Upper lobe of left lung (tissue), 6 donors: ENCODE data around the gene SLC25A13. TPM values are rescaled to one million over a fixed set of nuclear protein-coding genes. Genes with fewer than 3 reads are reported as not detected.

ENCODE experiments used
- ATAC-seq, 2 donors: fragments of 200-7000 bp; cut with Tn5 transposase; one replicate each; pipeline ENCODE4 v1.9.1; 2022; ENCODE audit warnings: mild to moderate bottlenecking in 2 of 2, moderate library complexity in 2 of 2; ENCODE audit not compliant: low FRiP score in 2 of 2
- DNase-seq, 2 donors: peaks; one replicate each; pipeline ENCODE4 v3.0.0-alpha.2; 2019 to 2020
- H3K27ac ChIP-seq, 4 donors: fragments of 200-600 bp; sonication (generic); one replicate each; pipeline ENCODE4 v1.5.1; 2016 to 2019
- H3K27me3 ChIP-seq, 4 donors: fragments of 200-600 bp; sonication (generic); one replicate each; pipeline ENCODE4 v1.5.1; 2017 to 2019
- H3K36me3 ChIP-seq, 4 donors: fragments of 200-600 bp; sonication (generic); one replicate each; pipeline ENCODE4 v1.5.1; 2016 to 2019
- H3K4me1 ChIP-seq, 4 donors: fragments of 200-600 bp; sonication (generic); one replicate each; pipeline ENCODE4 v1.5.1; 2018 to 2019
- H3K4me3 ChIP-seq, 4 donors: fragments of 200-600 bp; sonication (generic); one replicate each; pipeline ENCODE4 v1.5.1; 2017 to 2019; ENCODE audit warnings: mild to moderate bottlenecking in 2 of 4, moderate library complexity in 1 of 4
- H3K9me3 ChIP-seq, 4 donors: fragments of 200-600 bp; sonication (generic); one replicate each; pipeline ENCODE4 v1.5.1; 2018 to 2019
- EP300 ChIP-seq, 4 donors: sonication (generic); formaldehyde crosslinking; IDR thresholded peaks; one replicate each; pipeline ENCODE4 v1.5.1; 2017; ENCODE audit warnings: antibody characterized with exemption in 4 of 4, control low read depth in 2 of 4
- POLR2A ChIP-seq, 4 donors: fragments of 450-650 bp; IDR thresholded peaks; one replicate each; pipeline ENCODE4 v1.5.1; 2016 to 2017; ENCODE audit warnings: antibody characterized with exemption in 4 of 4, mild to moderate bottlenecking in 2 of 4
- POLR2AphosphoS5 ChIP-seq, 2 donors: sonication (generic); formaldehyde crosslinking; IDR thresholded peaks; one replicate each; pipeline ENCODE4 v1.5.1; 2017; ENCODE audit warnings: antibody characterized with exemption in 2 of 2
- WGBS, 2 donors: methylation state at CpG; one replicate each; pipeline ENCODE4 v1.1.5; 2017 to 2018; 5-methylcytosine and 5-hydroxymethylcytosine counted together
- small RNA-seq, 4 donors: library from RNA; depleted of rRNA; stranded (forward); fragments of <200 nt; gene quantifications; one replicate each; pipeline ENCODE3, GENCODE V24; 2016
- total RNA-seq, 6 donors: library from RNA; depleted of rRNA in 4 of 6; stranded (reverse); fragments of >200 nt in 4 of 6; gene quantifications; one replicate each; pipeline versions ENCODE4 v1.1.0 to v1.2.1, GENCODE V29; 2016 to 2021
- TF ChIP-seq, protein P1 (sequence below), 6 experiments: fragments of 450-650 bp in 4 of 6; fragments of 200-600 bp in 2 of 6; sonication (generic) in 2 of 6; IDR thresholded peaks; one replicate each; pipeline ENCODE4 v1.5.1; 2016 to 2019; ENCODE audit warnings: antibody characterized with exemption in 6 of 6
- donor health status: DM: no; HTN: no; CAD: no; lungs with moderate emphysema.
- donor health status: DM: no; HTN: yes; CAD: no; lungs with severe emphysema.

The SLC25A13 gene
- total RNA-seq, 6 donors from 2014 or later = 21.4 to 39.7 (median 30.8) TPM

GRCh38 chr7:96075510-96076349 is 246.2 kb downstream of the SLC25A13 start:
- 2 to 3% methylated on average over 38 to 47 of the region's 47 CpGs for WGBS, 2 donors
- TF ChIP-seq POLR2AphosphoS5 (IDR thresholded peaks at IDR 0.05) = no peak
- TF ChIP-seq POLR2A (IDR thresholded peaks at IDR 0.05) = no peak
- TF ChIP-seq, protein P1, sequence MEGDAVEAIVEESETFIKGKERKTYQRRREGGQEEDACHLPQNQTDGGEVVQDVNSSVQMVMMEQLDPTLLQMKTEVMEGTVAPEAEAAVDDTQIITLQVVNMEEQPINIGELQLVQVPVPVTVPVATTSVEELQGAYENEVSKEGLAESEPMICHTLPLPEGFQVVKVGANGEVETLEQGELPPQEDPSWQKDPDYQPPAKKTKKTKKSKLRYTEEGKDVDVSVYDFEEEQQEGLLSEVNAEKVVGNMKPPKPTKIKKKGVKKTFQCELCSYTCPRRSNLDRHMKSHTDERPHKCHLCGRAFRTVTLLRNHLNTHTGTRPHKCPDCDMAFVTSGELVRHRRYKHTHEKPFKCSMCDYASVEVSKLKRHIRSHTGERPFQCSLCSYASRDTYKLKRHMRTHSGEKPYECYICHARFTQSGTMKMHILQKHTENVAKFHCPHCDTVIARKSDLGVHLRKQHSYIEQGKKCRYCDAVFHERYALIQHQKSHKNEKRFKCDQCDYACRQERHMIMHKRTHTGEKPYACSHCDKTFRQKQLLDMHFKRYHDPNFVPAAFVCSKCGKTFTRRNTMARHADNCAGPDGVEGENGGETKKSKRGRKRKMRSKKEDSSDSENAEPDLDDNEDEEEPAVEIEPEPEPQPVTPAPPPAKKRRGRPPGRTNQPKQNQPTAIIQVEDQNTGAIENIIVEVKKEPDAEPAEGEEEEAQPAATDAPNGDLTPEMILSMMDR (IDR thresholded peaks at IDR 0.05) = peak in 5 of 6 experiments; percentile 59 to 71 (median 66)
- TF ChIP-seq EP300 (IDR thresholded peaks at IDR 0.05) = no peak
- Histone ChIP-seq H3K27me3 (peaks cover 0 to 9% (median 0%) of the 10 kb centered on the region in 4 donors), H3K36me3 (no peaks in the 10 kb centered on the region), H3K4me3 (peak overlapping the region; percentile 12 to 51 (median 42)), H3K4me1 (peaks cover 7 to 13% (median 10%) of the 10 kb centered on the region in 4 donors), H3K9me3 (no peaks in the 10 kb centered on the region), H3K27ac (no peak overlapping the region)
- DNase-seq = peak; percentile 39 to 85
- peak; percentile 75 to 94 for ATAC-seq

GRCh38 chr7:96074871-96075270 is 247.0 kb downstream of the SLC25A13 start:
- no peak overlapping the region for H3K27ac ChIP-seq
- 54 to 73% methylated on average over 1 of the region's 1 CpG for WGBS, 2 donors
- no peak overlapping the region for H3K4me3 ChIP-seq
- peaks cover 7 to 13% (median 10%) of the 10 kb centered on the region in 4 donors for H3K4me1 ChIP-seq
- no peak for TF ChIP-seq EP300 (IDR thresholded peaks at IDR 0.05)
- no peak for TF ChIP-seq POLR2AphosphoS5 (IDR thresholded peaks at IDR 0.05)
- TF ChIP-seq POLR2A (IDR thresholded peaks at IDR 0.05) = no peak
- TF ChIP-seq, protein P1 (IDR thresholded peaks at IDR 0.05) = no peak
- no peak for ATAC-seq
- H3K27me3 ChIP-seq = peaks cover 0 to 9% (median 0%) of the 10 kb centered on the region in 4 donors
- DNase-seq = no peak
- no peaks in the 10 kb centered on the region for H3K36me3 ChIP-seq
- no peaks in the 10 kb centered on the region for H3K9me3 ChIP-seq

Small RNA genes within 50 kb of the gene (small RNA-seq; reads per million reads assigned to genes)
- gene AC084368.1 (0 reads per million in 4 donors), gene MIR591 (0 reads per million in 4 donors), gene RNU6-364P (0 reads per million in 4 donors), gene RNU6-532P (0 reads per million in 4 donors)
